ENCODE data around the gene GHRHR. TPM values are rescaled to one million over a fixed set of nuclear protein-coding genes. Genes with fewer than 3 reads are reported as not detected.

The GHRHR gene
- total and polyA plus RNA-seq, 4 experiments from 2014 or later, result not detected

- no peak overlapping the region for H3K27ac Mint-ChIP-seq
- no peak overlapping the region for H3K4me3 Mint-ChIP-seq
- intact Hi-C loops (cut with micrococcal nuclease), result no loop called here
- Histone ChIP-seq H3K36me3 (ENCODE audit: insufficient read depth, low read length) (no peaks in the 10 kb centered on the region), H3K27ac (ENCODE audit: low read depth, low read length) (no peak overlapping the region), H3K27me3 (ENCODE audit: insufficient read depth, low read length) (no peaks in the 10 kb centered on the region), H3K4me3 (ENCODE audit: low read length in 2 of 2) (no peak overlapping the region), H3K4me1 (ENCODE audit: insufficient read depth, low read length) (no peaks in the 10 kb centered on the region), H3K9me3 (ENCODE audit: control insufficient read depth in 1 of 2, low read length in 2 of 2) (no peaks in the 10 kb centered on the region)
- no peak for DNase-seq
- H3K4me1 Mint-ChIP-seq, result no peaks in the 10 kb centered on the region
- CTCF ChIA-PET (ENCODE audit: partially characterized antibody), result interaction anchor here (1.3 to 9.1 kb wide), 2 partner anchors 10 to 15 kb away, joined by 3 to 83 read pairs; no protein-coding TSS in a partner anchor
- POLR2A ChIA-PET (ENCODE audit: partially characterized antibody), result no interaction called here
- H3K36me3 Mint-ChIP-seq, result no peaks in the 10 kb centered on the region
- H3K9me3 Mint-ChIP-seq, result no peaks in the 10 kb centered on the region
- peaks cover 16 to 30% of the 10 kb centered on the region in 2 donors for H3K27me3 Mint-ChIP-seq
Observed at GRCh38 chr7:30968294-30968693, 4.5 kb downstream of the GHRHR start.

- Histone ChIP-seq H3K27me3 (ENCODE audit: insufficient read depth, low read length) (no peaks in the 10 kb centered on the region), H3K4me3 (ENCODE audit: low read length in 2 of 2) (no peak overlapping the region), H3K9me3 (ENCODE audit: control insufficient read depth in 1 of 2, low read length in 2 of 2) (no peaks in the 10 kb centered on the region), H3K4me1 (ENCODE audit: insufficient read depth, low read length) (no peaks in the 10 kb centered on the region), H3K27ac (ENCODE audit: low read depth, low read length) (no peak overlapping the region), H3K36me3 (ENCODE audit: insufficient read depth, low read length) (no peaks in the 10 kb centered on the region)
- Mint-ChIP-seq H3K4me1 (no peaks in the 10 kb centered on the region), H3K27ac (no peak overlapping the region), H3K27me3 (peaks cover 16 to 30% of the 10 kb centered on the region in 2 donors), H3K4me3 (no peak overlapping the region), H3K9me3 (no peaks in the 10 kb centered on the region), H3K36me3 (no peaks in the 10 kb centered on the region)
- intact Hi-C loops (cut with micrococcal nuclease), result no loop called here
- no peak for DNase-seq
- ChIA-PET CTCF (ENCODE audit: partially characterized antibody) (interaction anchor here (1.3 to 9.1 kb wide), 2 partner anchors 10 to 14 kb away, joined by 3 to 83 read pairs; no protein-coding TSS in a partner anchor), POLR2A (ENCODE audit: partially characterized antibody) (no interaction called here)
Observed at GRCh38 chr7:30968747-30969603, 5.2 kb downstream of the GHRHR start.

GRCh38 chr7:30969604-30969970, 5.8 kb downstream of the GHRHR start:
- no peak overlapping the region for H3K4me3 ChIP-seq (ENCODE audit: low read length in 2 of 2)
- ChIA-PET POLR2A (ENCODE audit: partially characterized antibody) (no interaction called here), CTCF (ENCODE audit: partially characterized antibody) (interaction anchor here (1.3 to 9.1 kb wide), 2 partner anchors 9 to 14 kb away, joined by 3 to 83 read pairs; no protein-coding TSS in a partner anchor)
- no peak for DNase-seq
- H3K27me3 ChIP-seq (ENCODE audit: insufficient read depth, low read length), result no peaks in the 10 kb centered on the region
- no peaks in the 10 kb centered on the region for H3K36me3 ChIP-seq (ENCODE audit: insufficient read depth, low read length)
- Mint-ChIP-seq H3K4me3 (no peak overlapping the region), H3K27me3 (peaks cover 16 to 30% of the 10 kb centered on the region in 2 donors), H3K27ac (no peak overlapping the region), H3K9me3 (no peaks in the 10 kb centered on the region), H3K4me1 (no peaks in the 10 kb centered on the region), H3K36me3 (no peaks in the 10 kb centered on the region)
- no peaks in the 10 kb centered on the region for H3K4me1 ChIP-seq (ENCODE audit: insufficient read depth, low read length)
- H3K9me3 ChIP-seq (ENCODE audit: control insufficient read depth in 1 of 2, low read length in 2 of 2), result no peaks in the 10 kb centered on the region
- intact Hi-C loops (cut with micrococcal nuclease), result no loop called here
- H3K27ac ChIP-seq (ENCODE audit: low read depth, low read length), result no peak overlapping the region

- Histone ChIP-seq H3K4me3 (ENCODE audit: low read length in 2 of 2) (no peak overlapping the region), H3K27ac (ENCODE audit: low read depth, low read length) (no peak overlapping the region), H3K36me3 (ENCODE audit: insufficient read depth, low read length) (no peaks in the 10 kb centered on the region), H3K9me3 (ENCODE audit: control insufficient read depth in 1 of 2, low read length in 2 of 2) (no peaks in the 10 kb centered on the region), H3K27me3 (ENCODE audit: insufficient read depth, low read length) (no peaks in the 10 kb centered on the region), H3K4me1 (ENCODE audit: insufficient read depth, low read length) (no peaks in the 10 kb centered on the region)
- no peaks in the 10 kb centered on the region for H3K9me3 Mint-ChIP-seq
- no peak for DNase-seq
- H3K36me3 Mint-ChIP-seq, result no peaks in the 10 kb centered on the region
- H3K4me3 Mint-ChIP-seq, result no peak overlapping the region
- intact Hi-C loops (cut with micrococcal nuclease), result no loop called here
- no peak overlapping the region for H3K27ac Mint-ChIP-seq
- H3K27me3 Mint-ChIP-seq, result peaks cover 16 to 30% of the 10 kb centered on the region in 2 donors
- H3K4me1 Mint-ChIP-seq, result peaks cover 0 to 2% (median 0%) of the 10 kb centered on the region in 4 donors
- CTCF ChIA-PET (ENCODE audit: partially characterized antibody), result interaction anchor here (1.3 to 9.1 kb wide), 2 partner anchors 9 to 13 kb away, joined by 4 to 83 read pairs; no protein-coding TSS in a partner anchor
- POLR2A ChIA-PET (ENCODE audit: partially characterized antibody), result no interaction called here
Observed at GRCh38 chr7:30970074-30970473, 6.3 kb downstream of the GHRHR start.

DNA sequence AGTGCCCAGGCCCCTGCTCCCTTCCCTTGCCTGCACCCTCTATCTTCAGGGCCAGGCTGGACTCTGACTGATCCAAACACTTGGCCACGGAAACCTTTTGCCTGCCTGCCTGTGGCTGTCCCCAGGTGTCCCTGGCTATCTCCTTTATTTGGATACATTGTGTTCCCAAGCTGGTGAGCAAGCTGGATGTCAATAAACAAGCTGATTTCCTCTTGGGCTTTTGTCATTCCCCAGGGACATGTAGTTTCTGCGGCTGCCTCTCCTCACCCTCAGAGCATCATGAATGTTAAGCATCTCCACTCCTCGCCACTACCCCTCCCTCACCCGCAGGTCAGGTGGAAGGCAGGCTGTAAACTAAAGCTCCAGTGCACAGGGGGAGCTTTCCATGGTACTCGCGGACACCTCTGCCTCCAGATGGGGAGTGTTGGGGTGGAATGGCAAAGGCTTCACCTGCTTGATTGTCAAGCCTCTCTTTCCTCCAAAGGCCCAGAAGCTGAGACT, 6.9 kb downstream of the GHRHR start:
- peaks cover 16 to 30% of the 10 kb centered on the region in 2 donors for H3K27me3 Mint-ChIP-seq
- H3K4me1 Mint-ChIP-seq, result peaks cover 0 to 2% (median 0%) of the 10 kb centered on the region in 4 donors
- H3K4me1 ChIP-seq (ENCODE audit: insufficient read depth, low read length), result no peaks in the 10 kb centered on the region
- no peak overlapping the region for H3K4me3 ChIP-seq (ENCODE audit: low read length in 2 of 2)
- intact Hi-C loops (cut with micrococcal nuclease), result no loop called here
- no peaks in the 10 kb centered on the region for H3K36me3 Mint-ChIP-seq
- no peaks in the 10 kb centered on the region for H3K9me3 Mint-ChIP-seq
- H3K27ac ChIP-seq (ENCODE audit: low read depth, low read length), result no peak overlapping the region
- no peaks in the 10 kb centered on the region for H3K9me3 ChIP-seq (ENCODE audit: control insufficient read depth in 1 of 2, low read length in 2 of 2)
- ChIA-PET POLR2A (ENCODE audit: partially characterized antibody) (no interaction called here), CTCF (ENCODE audit: partially characterized antibody) (interaction anchor here (1.3 to 9.1 kb wide), 2 partner anchors 10 to 12 kb away, joined by 4 to 83 read pairs; no protein-coding TSS in a partner anchor)
- no peaks in the 10 kb centered on the region for H3K36me3 ChIP-seq (ENCODE audit: insufficient read depth, low read length)
- no peak overlapping the region for H3K4me3 Mint-ChIP-seq
- no peaks in the 10 kb centered on the region for H3K27me3 ChIP-seq (ENCODE audit: insufficient read depth, low read length)
- H3K27ac Mint-ChIP-seq, result no peak overlapping the region
- no peak for DNase-seq

DNA sequence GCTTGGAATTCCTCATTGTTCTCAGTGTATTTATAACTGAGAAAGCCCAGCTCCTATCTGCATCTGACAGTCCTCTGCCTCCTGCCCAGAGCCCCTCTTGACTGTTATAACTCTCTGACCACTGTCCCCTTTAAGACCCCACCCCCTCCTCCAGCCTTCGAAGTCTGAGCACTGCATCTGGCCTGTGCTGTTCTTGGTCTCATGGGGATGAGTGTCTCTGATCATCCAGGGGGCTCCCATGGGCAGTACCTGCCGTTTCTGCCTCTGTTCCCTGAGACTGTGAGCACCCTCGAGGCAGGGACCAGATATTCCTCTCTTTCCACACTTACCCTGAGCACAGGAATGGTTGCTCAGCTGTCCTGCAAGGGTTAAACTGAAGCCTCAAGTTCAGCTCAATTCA, 7.7 kb downstream of the GHRHR start:
- ChIA-PET POLR2A (ENCODE audit: partially characterized antibody) (no interaction called here), CTCF (ENCODE audit: partially characterized antibody) (interaction anchor here (1.3 to 9.1 kb wide), 2 partner anchors 11 to 12 kb away, joined by 4 to 83 read pairs; no protein-coding TSS in a partner anchor)
- no peaks in the 10 kb centered on the region for H3K9me3 ChIP-seq (ENCODE audit: control insufficient read depth in 1 of 2, low read length in 2 of 2)
- no peak for DNase-seq
- Mint-ChIP-seq H3K9me3 (no peaks in the 10 kb centered on the region), H3K36me3 (no peaks in the 10 kb centered on the region), H3K4me1 (peaks cover 0 to 2% (median 0%) of the 10 kb centered on the region in 4 donors), H3K27ac (no peak overlapping the region), H3K4me3 (no peak overlapping the region), H3K27me3 (peaks cover 15 to 28% of the 10 kb centered on the region in 2 donors)
- intact Hi-C loops (cut with micrococcal nuclease), result no loop called here
- no peak overlapping the region for H3K27ac ChIP-seq (ENCODE audit: low read depth, low read length)
- no peaks in the 10 kb centered on the region for H3K36me3 ChIP-seq (ENCODE audit: insufficient read depth, low read length)
- no peaks in the 10 kb centered on the region for H3K4me1 ChIP-seq (ENCODE audit: insufficient read depth, low read length)
- H3K27me3 ChIP-seq (ENCODE audit: insufficient read depth, low read length), result no peaks in the 10 kb centered on the region
- H3K4me3 ChIP-seq (ENCODE audit: low read length in 2 of 2), result no peak overlapping the region

DNA sequence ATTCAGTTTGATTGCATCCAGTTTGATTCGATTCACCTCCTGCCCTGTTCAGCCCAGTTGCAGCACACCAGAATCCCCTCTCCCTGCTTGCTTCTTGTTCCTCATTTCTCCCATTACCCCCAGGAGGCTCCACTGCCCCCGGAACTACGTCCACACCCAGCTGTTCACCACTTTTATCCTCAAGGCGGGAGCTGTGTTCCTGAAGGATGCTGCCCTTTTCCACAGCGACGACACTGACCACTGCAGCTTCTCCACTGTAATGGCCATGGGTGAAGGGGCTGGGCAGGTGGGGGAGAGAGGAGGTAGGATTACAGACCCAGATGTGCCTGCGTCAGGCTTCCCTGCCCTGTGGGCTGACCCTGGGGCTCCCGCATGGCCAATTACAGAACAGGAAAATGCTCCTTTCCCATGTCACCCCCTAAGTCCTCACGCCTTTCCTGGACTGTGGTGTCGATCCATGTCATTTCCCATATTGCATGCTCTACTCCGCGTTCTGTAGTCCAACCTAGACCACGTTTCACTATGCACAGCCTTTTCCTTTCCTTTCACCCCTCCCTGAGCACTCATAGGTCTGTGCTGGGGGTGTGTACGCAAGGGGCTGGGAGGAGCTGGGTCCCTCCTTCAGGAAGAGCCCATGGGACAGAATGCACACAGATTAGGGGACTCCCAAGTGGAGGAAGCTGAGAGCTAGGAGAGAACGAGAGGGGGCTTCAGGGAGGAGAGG, 8.2 kb downstream of the GHRHR start:
- Histone ChIP-seq H3K27ac (ENCODE audit: low read depth, low read length) (no peak overlapping the region), H3K9me3 (ENCODE audit: control insufficient read depth in 1 of 2, low read length in 2 of 2) (no peaks in the 10 kb centered on the region), H3K4me3 (ENCODE audit: low read length in 2 of 2) (no peak overlapping the region), H3K36me3 (ENCODE audit: insufficient read depth, low read length) (no peaks in the 10 kb centered on the region), H3K4me1 (ENCODE audit: insufficient read depth, low read length) (no peaks in the 10 kb centered on the region), H3K27me3 (ENCODE audit: insufficient read depth, low read length) (no peaks in the 10 kb centered on the region)
- DNase-seq, result no peak
- Mint-ChIP-seq H3K36me3 (no peaks in the 10 kb centered on the region), H3K27ac (no peak overlapping the region), H3K27me3 (peaks cover 18 to 31% of the 10 kb centered on the region in 2 donors), H3K9me3 (no peaks in the 10 kb centered on the region), H3K4me3 (no peak overlapping the region), H3K4me1 (peaks cover 0 to 2% (median 0%) of the 10 kb centered on the region in 4 donors)
- ChIA-PET CTCF (ENCODE audit: partially characterized antibody) (interaction anchor here (1.3 to 9.1 kb wide), 2 partner anchors 11 to 33 kb away, joined by 4 to 83 read pairs; no protein-coding TSS in a partner anchor), POLR2A (ENCODE audit: partially characterized antibody) (no interaction called here)
- intact Hi-C loops (cut with micrococcal nuclease), result no loop called here
